Uterus (tissue), 2 donors: ENCODE data around the gene AHCYL1.

Experiments used
- CTCF ChIP-seq, 4 experiments: fragments of 200-600 bp in 2 of 4; fragments of 450-650 bp in 2 of 4; sonication (generic) in 2 of 4; IDR thresholded peaks; one replicate each; pipeline ENCODE4 v1.5.1; 2016 to 2019; ENCODE audit warnings: antibody characterized with exemption in 4 of 4, mild to moderate bottlenecking in 2 of 4, moderate library complexity in 1 of 4
- POLR2A ChIP-seq, 2 donors: fragments of 450-650 bp; IDR thresholded peaks; one replicate each; pipeline ENCODE4 v1.6.1; 2016; ENCODE audit warnings: antibody characterized with exemption in 2 of 2, mild to moderate bottlenecking in 1 of 2, moderate library complexity in 1 of 2

- TF ChIP-seq CTCF (IDR thresholded peaks at IDR 0.05) (no peak), POLR2A (IDR thresholded peaks at IDR 0.05) (no peak)
These were observed 6.9 kb downstream of the AHCYL1 start for GRCh38 chr1:109991400-109991925.
